Measurements from ENCODE around the gene TEX10. TPM values are rescaled to one million over a fixed set of nuclear protein-coding genes. Genes with fewer than 3 reads are reported as not detected.

Gene TEX10
- total RNA-seq, 1 experiment from 2014 or later = 15.4 TPM

GRCh38 chr9:100308965-100309564, 43.7 kb downstream of the TEX10 start:
- Histone ChIP-seq H3K4me1 (ENCODE audit: control insufficient read depth, insufficient read depth, low read length) (no peaks in the 10 kb centered on the region), H3K9me3 (ENCODE audit: control insufficient read depth, insufficient read depth, low read depth, low read length) (no peaks in the 10 kb centered on the region), H3K27me3 (ENCODE audit: control insufficient read depth, insufficient read depth, low read length) (no peaks in the 10 kb centered on the region), H3K36me3 (ENCODE audit: control insufficient read depth, insufficient read depth, low read length) (no peaks in the 10 kb centered on the region; the same call in 1 of the 2 replicates), H3K27ac (ENCODE audit: low read length) (no peak overlapping the region), H3K4me3 (ENCODE audit: low read depth in 2 of 2, low read length in 2 of 2) (no peak overlapping the region)
- CTCF ChIA-PET = no interaction called here
- ATAC-seq (no peak), DNase-seq (ENCODE audit: low read depth, low spot score) (no peak)
- intact Hi-C loops (cut with micrococcal nuclease; ENCODE audit: unreplicated experiment) (no loop called here), in situ Hi-C loops (cut with HindIII; ENCODE audit: low pct_unique_long_range_greater_than_20kb, low sequenced_read_pairs) (no loop called here)
- no peak for TF ChIP-seq TCF7L2 (IDR thresholded peaks at IDR 0.05; ENCODE audit: low read depth, low read length)
- POLR2A ChIA-PET = no interaction called here
- BruUV-seq (replicated peaks) = no TSS peak

GRCh38 chr9:100307080-100307479, 45.7 kb downstream of the TEX10 start:
- H3K9me3 ChIP-seq (ENCODE audit: control insufficient read depth, insufficient read depth, low read depth, low read length) = no peaks in the 10 kb centered on the region
- DNase-seq (ENCODE audit: low read depth, low spot score) (no peak), ATAC-seq (no peak)
- intact Hi-C loops (cut with micrococcal nuclease; ENCODE audit: unreplicated experiment) (no loop called here), in situ Hi-C loops (cut with HindIII; ENCODE audit: low pct_unique_long_range_greater_than_20kb, low sequenced_read_pairs) (no loop called here)
- no peak overlapping the region for H3K27ac ChIP-seq (ENCODE audit: low read length)
- no peak overlapping the region for H3K4me3 ChIP-seq (ENCODE audit: low read depth in 2 of 2, low read length in 2 of 2)
- CTCF ChIA-PET = no interaction called here
- no peaks in the 10 kb centered on the region; the same call in 1 of the 2 replicates for H3K36me3 ChIP-seq (ENCODE audit: control insufficient read depth, insufficient read depth, low read length)
- H3K4me1 ChIP-seq (ENCODE audit: control insufficient read depth, insufficient read depth, low read length) = no peaks in the 10 kb centered on the region
- no peak for TF ChIP-seq TCF7L2 (IDR thresholded peaks at IDR 0.05; ENCODE audit: low read depth, low read length)
- no TSS peak for BruUV-seq (replicated peaks)
- H3K27me3 ChIP-seq (ENCODE audit: control insufficient read depth, insufficient read depth, low read length) = no peaks in the 10 kb centered on the region
- POLR2A ChIA-PET = no interaction called here

- H3K27me3 ChIP-seq (ENCODE audit: control insufficient read depth, insufficient read depth, low read length) = no peaks in the 10 kb centered on the region
- no peak for DNase-seq (ENCODE audit: low read depth, low spot score)
- H3K4me3 ChIP-seq (ENCODE audit: low read depth in 2 of 2, low read length in 2 of 2) = no peak overlapping the region
- BruUV-seq (replicated peaks) = TSS peak; percentile 7
- CTCF ChIA-PET = no interaction called here
- no peaks in the 10 kb centered on the region for H3K4me1 ChIP-seq (ENCODE audit: control insufficient read depth, insufficient read depth, low read length)
- no peak for ATAC-seq
- intact Hi-C loops (cut with micrococcal nuclease; ENCODE audit: unreplicated experiment) (no loop called here), in situ Hi-C loops (cut with HindIII; ENCODE audit: low pct_unique_long_range_greater_than_20kb, low sequenced_read_pairs) (no loop called here)
- H3K27ac ChIP-seq (ENCODE audit: low read length) = no peak overlapping the region
- no peaks in the 10 kb centered on the region for H3K9me3 ChIP-seq (ENCODE audit: control insufficient read depth, insufficient read depth, low read depth, low read length)
- TF ChIP-seq SIN3A (IDR thresholded peaks at IDR 0.05; ENCODE audit: borderline replicate concordance, insufficient read depth, low read depth, low read length) = no peak
- TF ChIP-seq CTCF (IDR thresholded peaks at IDR 0.05) = no peak
- TF ChIP-seq TCF7L2 (IDR thresholded peaks at IDR 0.05; ENCODE audit: low read depth, low read length) = no peak
- TF ChIP-seq POLR2AphosphoS5 (IDR thresholded peaks at IDR 0.05; ENCODE audit: low read depth, low read length) = no peak
- no peak for TF ChIP-seq REST (IDR thresholded peaks at IDR 0.05; ENCODE audit: insufficient read depth in 1 of 2, low read depth in 2 of 2, low read length in 1 of 2)
- H3K36me3 ChIP-seq (ENCODE audit: control insufficient read depth, insufficient read depth, low read length) = no peaks in the 10 kb centered on the region; the same call in 1 of the 2 replicates
- POLR2A ChIA-PET = no interaction called here
These were observed 46.5 kb downstream of the TEX10 start for GRCh38 chr9:100306283-100306682.

Data from Panc1 (cell line).